Hepatocyte (in vitro differentiated cells): ENCODE data around the gene ZNF280D. TPM values are rescaled to one million over a fixed set of nuclear protein-coding genes. Genes with fewer than 3 reads are reported as not detected.

Experiments
- DNase-seq: peaks from one replicate; pipeline ENCODE4 v3.0.0-alpha.2; 2016; ENCODE audit warnings: low spot score
- H2AFZ ChIP-seq: fragments of 200-600 bp; sonication (generic); 2 replicates; pipeline ENCODE4 v1.6.0; 2016; ENCODE audit warnings: antibody characterized with exemption, mild to moderate bottlenecking
- H3K27ac ChIP-seq: fragments of 200-600 bp; sonication (generic); 2 replicates; pipeline ENCODE4 v1.5.1; 2016; ENCODE audit warnings: mild to moderate bottlenecking
- H3K27me3 ChIP-seq: fragments of 200-600 bp; sonication (generic); 2 replicates; pipeline ENCODE4 v1.6.1; 2016
- H3K36me3 ChIP-seq: fragments of 200-600 bp; sonication (generic); replicated peaks from 2 replicates; pipeline ENCODE4 v1.5.1; 2016; ENCODE audit warnings: low read depth; ENCODE audit not compliant: insufficient read depth
- H3K4me1 ChIP-seq: fragments of 200-600 bp; sonication (generic); 2 replicates; pipeline ENCODE4 v1.5.1; 2016; ENCODE audit warnings: mild to moderate bottlenecking, moderate library complexity; ENCODE audit not compliant: insufficient read depth
- H3K4me2 ChIP-seq: fragments of 200-600 bp; sonication (generic); 2 replicates; pipeline ENCODE4 v1.6.0; 2016
- H3K4me3 ChIP-seq: fragments of 200-600 bp; sonication (generic); 2 replicates; pipeline ENCODE4 v1.5.1; 2016; ENCODE audit warnings: mild to moderate bottlenecking
- H3K79me2 ChIP-seq: fragments of 200-600 bp; sonication (generic); 2 replicates; pipeline ENCODE4 v1.6.0; 2017; ENCODE audit warnings: mild to moderate bottlenecking
- H3K9me2 ChIP-seq: fragments of 200-600 bp; sonication (generic); replicated peaks from 2 replicates; pipeline ENCODE4 v1.6.0; 2017; ENCODE audit warnings: mild to moderate bottlenecking; ENCODE audit not compliant: insufficient read depth
- H3K9me3 ChIP-seq: fragments of 200-600 bp; sonication (generic); 2 replicates; pipeline ENCODE4 v1.5.1; 2016; ENCODE audit warnings: low read depth, mild to moderate bottlenecking
- H4K20me1 ChIP-seq: fragments of 200-600 bp; sonication (generic); 2 replicates; pipeline ENCODE4 v1.6.0; 2016; ENCODE audit warnings: mild to moderate bottlenecking; ENCODE audit not compliant: insufficient read depth, poor library complexity, severe bottlenecking
- EZH2 ChIP-seq: fragments of 200-600 bp; sonication (generic); IDR thresholded peaks from 2 replicates; pipeline ENCODE4 v1.6.1; 2016; ENCODE audit warnings: antibody characterized with exemption, mild to moderate bottlenecking, borderline replicate concordance
- EZH2phosphoT487 ChIP-seq: fragments of 200-600 bp; sonication (generic); IDR thresholded peaks from one replicate; pipeline ENCODE4 v1.6.1; 2018; ENCODE audit warnings: antibody characterized with exemption, mild to moderate bottlenecking, low read depth, moderate library complexity; ENCODE audit not compliant: unreplicated experiment, severe bottlenecking
- WGBS: methylation state at CpG from one replicate; pipeline ENCODE4 v1.1.6; 2016; ENCODE audit warnings: low lambda C conversion rate; ENCODE audit errors: missing lambda C conversion rate; 5-methylcytosine and 5-hydroxymethylcytosine counted together
- polyA plus RNA-seq: library from polyadenylated mRNA; unstranded; fragments of >200 nt; fragmentation: Nextera tagmentation; extraction: Ambion mirVana; gene quantifications from 2 replicates; pipeline ENCODE4 v1.2.1, GENCODE V29; 2016
- total RNA-seq: library from RNA; depleted of rRNA; stranded (reverse); fragments of >200 nt; gene quantifications from 2 replicates; pipeline ENCODE4 v1.2.3, GENCODE V29; 2014
- TF ChIP-seq, protein P1 (sequence below): fragments of 200-600 bp; sonication (generic); IDR thresholded peaks from 2 replicates; pipeline ENCODE4 v1.5.1; 2016; ENCODE audit warnings: antibody characterized with exemption, mild to moderate bottlenecking; ENCODE audit not compliant: poor library complexity

The ZNF280D gene
- total and polyA plus RNA-seq, 2 experiments from 2014 or later: 0.54 to 0.87 TPM

DNA sequence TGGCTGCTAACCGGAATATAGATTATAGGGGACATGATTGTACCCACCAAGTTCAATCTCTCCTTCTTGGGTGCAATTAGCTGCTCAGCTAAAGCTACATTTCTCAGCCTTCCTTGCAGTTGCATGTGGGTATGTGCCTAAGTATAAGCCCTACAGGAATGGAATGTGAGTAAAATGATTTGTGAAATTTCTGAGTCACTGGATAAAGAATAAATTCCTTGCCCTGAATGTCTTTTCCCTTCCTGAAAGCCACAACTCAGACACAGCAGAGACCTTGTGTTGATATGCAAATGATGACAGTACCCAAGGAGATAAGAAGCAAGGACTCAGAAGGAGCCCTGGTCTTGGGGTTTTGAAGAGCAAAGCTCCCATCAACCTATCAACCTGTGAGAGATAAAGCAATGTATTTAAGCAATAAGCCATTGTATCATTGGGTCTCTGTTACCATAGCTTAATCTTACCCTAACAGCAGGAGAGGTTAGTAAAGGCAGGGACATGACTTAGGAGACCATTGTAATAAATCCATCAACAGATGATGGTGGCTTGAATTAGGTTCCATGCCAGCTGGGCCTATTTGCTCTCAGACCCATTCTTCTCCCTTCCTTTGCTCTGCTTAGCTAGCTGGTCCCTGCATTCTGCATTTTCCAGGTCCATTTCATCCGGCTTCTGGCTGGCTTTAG, 25.6 kb upstream of the ZNF280D start:
- Histone ChIP-seq H4K20me1 (no peaks in the 10 kb centered on the region), H3K27ac (no peak overlapping the region), H3K4me2 (no peak overlapping the region), H3K9me3 (no peaks in the 10 kb centered on the region), H3K4me1 (peaks cover 18% of the 10 kb centered on the region), H2AFZ (no peak overlapping the region), H3K9me2 (no peaks in the 10 kb centered on the region), H3K36me3 (no peaks in the 10 kb centered on the region), H3K4me3 (no peak overlapping the region), H3K79me2 (no peaks in the 10 kb centered on the region), H3K27me3 (no peaks in the 10 kb centered on the region)
- WGBS: 100% methylated on average over 2 of the region's 2 CpGs
- DNase-seq: no peak
- TF ChIP-seq EZH2phosphoT487: no peak
- TF ChIP-seq, protein P1, sequence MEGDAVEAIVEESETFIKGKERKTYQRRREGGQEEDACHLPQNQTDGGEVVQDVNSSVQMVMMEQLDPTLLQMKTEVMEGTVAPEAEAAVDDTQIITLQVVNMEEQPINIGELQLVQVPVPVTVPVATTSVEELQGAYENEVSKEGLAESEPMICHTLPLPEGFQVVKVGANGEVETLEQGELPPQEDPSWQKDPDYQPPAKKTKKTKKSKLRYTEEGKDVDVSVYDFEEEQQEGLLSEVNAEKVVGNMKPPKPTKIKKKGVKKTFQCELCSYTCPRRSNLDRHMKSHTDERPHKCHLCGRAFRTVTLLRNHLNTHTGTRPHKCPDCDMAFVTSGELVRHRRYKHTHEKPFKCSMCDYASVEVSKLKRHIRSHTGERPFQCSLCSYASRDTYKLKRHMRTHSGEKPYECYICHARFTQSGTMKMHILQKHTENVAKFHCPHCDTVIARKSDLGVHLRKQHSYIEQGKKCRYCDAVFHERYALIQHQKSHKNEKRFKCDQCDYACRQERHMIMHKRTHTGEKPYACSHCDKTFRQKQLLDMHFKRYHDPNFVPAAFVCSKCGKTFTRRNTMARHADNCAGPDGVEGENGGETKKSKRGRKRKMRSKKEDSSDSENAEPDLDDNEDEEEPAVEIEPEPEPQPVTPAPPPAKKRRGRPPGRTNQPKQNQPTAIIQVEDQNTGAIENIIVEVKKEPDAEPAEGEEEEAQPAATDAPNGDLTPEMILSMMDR: no peak
- TF ChIP-seq EZH2: no peak

DNA sequence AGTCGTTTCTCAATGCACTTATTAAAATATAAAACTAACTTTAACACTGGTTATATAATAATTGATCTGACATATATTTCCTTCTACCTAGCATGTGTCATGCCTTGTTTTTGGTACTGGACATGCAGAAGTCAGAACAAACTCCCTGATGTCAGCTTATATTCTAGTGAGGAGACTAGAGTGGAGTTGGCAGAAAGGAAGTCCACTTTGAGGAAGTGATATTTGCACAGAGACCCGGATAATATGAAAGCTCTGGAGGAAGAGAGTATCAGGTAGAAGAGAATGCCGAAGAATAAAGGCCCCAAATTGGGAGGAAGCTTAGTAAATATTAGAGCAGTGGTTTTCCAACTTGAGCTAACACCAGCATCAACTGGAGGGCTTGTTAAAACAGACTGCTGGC, 24.6 kb upstream of the ZNF280D start:
- DNase-seq: no peak
- 89% methylated on average over 3 of the region's 3 CpGs for WGBS
- Histone ChIP-seq H3K4me3 (no peak overlapping the region), H2AFZ (no peak overlapping the region), H3K4me1 (peaks cover 14% of the 10 kb centered on the region), H3K9me3 (no peaks in the 10 kb centered on the region), H3K27me3 (no peaks in the 10 kb centered on the region), H3K36me3 (no peaks in the 10 kb centered on the region), H4K20me1 (no peaks in the 10 kb centered on the region), H3K79me2 (no peaks in the 10 kb centered on the region), H3K4me2 (no peak overlapping the region), H3K27ac (no peak overlapping the region), H3K9me2 (no peaks in the 10 kb centered on the region)
- TF ChIP-seq, protein P1: no peak
- TF ChIP-seq EZH2: no peak
- TF ChIP-seq EZH2phosphoT487: no peak

DNA sequence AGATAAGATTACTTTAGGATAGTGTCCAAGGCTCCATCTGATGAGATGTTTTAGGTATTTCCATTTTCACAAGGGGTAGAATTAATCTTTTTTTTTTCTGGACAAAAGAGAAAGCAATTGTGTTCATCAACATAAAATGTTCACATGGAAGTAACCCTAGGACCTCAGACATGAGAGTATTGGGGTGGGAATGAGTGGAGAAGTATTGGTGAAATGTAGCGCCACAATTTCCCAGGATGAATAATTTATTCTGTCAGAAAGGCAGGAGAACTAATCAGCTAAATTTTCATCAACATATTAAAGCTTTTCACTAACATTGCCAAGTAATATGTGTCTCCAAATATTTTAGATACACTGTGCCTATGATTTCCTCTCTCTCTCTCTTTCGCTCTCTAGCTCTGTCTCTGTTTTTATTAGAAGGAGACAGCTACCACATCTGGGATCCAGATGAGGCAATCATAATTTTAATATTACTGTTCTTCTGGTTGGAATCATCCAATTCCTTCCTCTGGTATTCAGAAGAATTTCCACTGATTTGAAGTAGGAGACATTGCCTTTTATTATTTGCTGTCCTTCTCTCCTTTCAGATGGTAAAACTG, 21.6 kb upstream of the ZNF280D start:
- Histone ChIP-seq H4K20me1 (no peaks in the 10 kb centered on the region), H3K4me1 (peaks cover 4% of the 10 kb centered on the region), H3K79me2 (no peaks in the 10 kb centered on the region), H3K9me2 (no peaks in the 10 kb centered on the region), H3K27ac (no peak overlapping the region), H3K27me3 (no peaks in the 10 kb centered on the region), H2AFZ (no peak overlapping the region), H3K4me2 (no peak overlapping the region), H3K36me3 (no peaks in the 10 kb centered on the region), H3K9me3 (no peaks in the 10 kb centered on the region), H3K4me3 (no peak overlapping the region)
- 83% methylated on average over 2 of the region's 2 CpGs for WGBS
- no peak for TF ChIP-seq EZH2phosphoT487
- TF ChIP-seq, protein P1: no peak
- TF ChIP-seq EZH2: no peak
- DNase-seq: no peak
